Mesothelial cell of epicardium (in vitro differentiated cells): Measurements from ENCODE around the gene CERKL. TPM values are rescaled to one million over a fixed set of nuclear protein-coding genes. Genes with fewer than 3 reads are reported as not detected.

Source experiments
- total RNA-seq: library from RNA; stranded (reverse); gene quantifications from 3 replicates; pipeline ENCODE4 v1.2.1, GENCODE V29; 2021

The CERKL gene
- total RNA-seq, 1 donor from 2014 or later = not detected

Other genes with a start within 250 kb of the CERKL start
- gene ITGA4, start 199.7 kb downstream of the CERKL start, total RNA-seq = 1.8 to 2.5 TPM (median 2.3 TPM) in 3 replicates
- gene NEUROD1, start 23.4 kb upstream of the CERKL start, total RNA-seq = not detected in 3 replicates
- 67.4 to 72.3 TPM (median 71.0 TPM) in 3 replicates for gene ITPRID2, start 234.6 kb upstream of the CERKL start, total RNA-seq